ENCODE results near the gene GPC6.

DNA sequence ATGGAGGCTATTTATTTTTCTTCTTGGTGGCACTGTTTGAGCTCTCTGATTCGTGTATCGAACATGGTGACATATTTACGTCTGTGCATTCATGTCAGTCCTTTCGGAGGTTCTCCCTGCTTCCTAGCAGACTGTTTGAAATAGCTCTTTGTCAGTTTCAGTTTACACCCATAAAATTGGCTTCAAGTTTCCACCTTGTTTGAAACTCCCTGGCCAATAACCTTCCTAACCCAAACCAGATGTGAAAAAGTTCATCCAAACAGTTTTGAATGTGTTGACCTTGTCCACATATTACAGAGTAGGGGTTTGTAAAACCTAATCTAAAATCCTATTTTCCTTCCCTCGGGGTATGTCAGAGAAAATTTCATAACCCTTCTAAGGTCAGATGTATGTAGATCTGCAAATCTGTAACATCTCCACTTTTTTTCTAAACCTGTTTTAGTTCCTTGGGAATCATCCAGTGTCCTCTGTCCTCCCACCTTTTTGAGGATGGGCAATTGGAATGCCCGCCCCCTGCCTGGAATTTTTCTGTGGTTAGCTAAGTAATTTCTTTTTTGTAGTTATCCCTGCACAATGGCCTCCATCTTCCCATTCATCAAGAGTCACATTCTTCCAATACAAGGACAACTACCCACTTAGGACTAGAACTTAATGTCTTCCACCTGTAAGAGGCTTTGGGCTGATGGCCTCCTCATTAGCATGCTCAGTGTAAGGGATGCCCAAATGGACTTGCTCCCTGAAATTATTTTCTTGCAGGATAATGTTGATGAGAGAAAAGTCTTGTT lies 499.8 kb downstream of the GPC6 start:
- no peak for TF ChIP-seq RAD21 (CRISPR knock-in tag; conservative IDR thresholded peaks at IDR 0.05 in 1 of 2, IDR thresholded peaks at IDR 0.05 in 1 of 2)
- no peak for TF ChIP-seq NCOA1 (IDR thresholded peaks at IDR 0.05; ENCODE audit: low read depth)
- no peak for TF ChIP-seq SMAD2 (IDR thresholded peaks at IDR 0.05; ENCODE audit: low read depth, low read length)
- TF ChIP-seq BHLHE40 (IDR thresholded peaks at IDR 0.05; ENCODE audit: low read length): no peak
- no peak for TF ChIP-seq SIRT6 (IDR thresholded peaks at IDR 0.05; ENCODE audit: low read depth, low read length)
- TF ChIP-seq, protein P1, sequence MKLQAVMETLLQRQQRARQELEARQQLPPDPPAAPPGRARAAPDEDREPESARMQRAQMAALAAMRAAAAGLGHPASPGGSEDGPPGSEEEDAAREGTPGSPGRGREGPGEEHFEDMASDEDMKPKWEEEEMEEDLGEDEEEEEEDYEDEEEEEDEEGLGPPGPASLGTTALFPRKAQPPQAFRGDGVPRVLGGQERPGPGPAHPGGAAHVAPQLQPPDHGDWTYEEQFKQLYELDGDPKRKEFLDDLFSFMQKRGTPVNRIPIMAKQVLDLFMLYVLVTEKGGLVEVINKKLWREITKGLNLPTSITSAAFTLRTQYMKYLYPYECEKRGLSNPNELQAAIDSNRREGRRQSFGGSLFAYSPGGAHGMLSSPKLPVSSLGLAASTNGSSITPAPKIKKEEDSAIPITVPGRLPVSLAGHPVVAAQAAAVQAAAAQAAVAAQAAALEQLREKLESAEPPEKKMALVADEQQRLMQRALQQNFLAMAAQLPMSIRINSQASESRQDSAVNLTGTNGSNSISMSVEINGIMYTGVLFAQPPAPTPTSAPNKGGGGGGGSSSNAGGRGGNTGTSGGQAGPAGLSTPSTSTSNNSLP (IDR thresholded peaks at IDR 0.05; ENCODE audit: borderline replicate concordance, low read depth, low read length): no peak
- TF ChIP-seq POLR2A (conservative IDR thresholded peaks at IDR 0.05): no peak
- TF ChIP-seq, protein P2, sequence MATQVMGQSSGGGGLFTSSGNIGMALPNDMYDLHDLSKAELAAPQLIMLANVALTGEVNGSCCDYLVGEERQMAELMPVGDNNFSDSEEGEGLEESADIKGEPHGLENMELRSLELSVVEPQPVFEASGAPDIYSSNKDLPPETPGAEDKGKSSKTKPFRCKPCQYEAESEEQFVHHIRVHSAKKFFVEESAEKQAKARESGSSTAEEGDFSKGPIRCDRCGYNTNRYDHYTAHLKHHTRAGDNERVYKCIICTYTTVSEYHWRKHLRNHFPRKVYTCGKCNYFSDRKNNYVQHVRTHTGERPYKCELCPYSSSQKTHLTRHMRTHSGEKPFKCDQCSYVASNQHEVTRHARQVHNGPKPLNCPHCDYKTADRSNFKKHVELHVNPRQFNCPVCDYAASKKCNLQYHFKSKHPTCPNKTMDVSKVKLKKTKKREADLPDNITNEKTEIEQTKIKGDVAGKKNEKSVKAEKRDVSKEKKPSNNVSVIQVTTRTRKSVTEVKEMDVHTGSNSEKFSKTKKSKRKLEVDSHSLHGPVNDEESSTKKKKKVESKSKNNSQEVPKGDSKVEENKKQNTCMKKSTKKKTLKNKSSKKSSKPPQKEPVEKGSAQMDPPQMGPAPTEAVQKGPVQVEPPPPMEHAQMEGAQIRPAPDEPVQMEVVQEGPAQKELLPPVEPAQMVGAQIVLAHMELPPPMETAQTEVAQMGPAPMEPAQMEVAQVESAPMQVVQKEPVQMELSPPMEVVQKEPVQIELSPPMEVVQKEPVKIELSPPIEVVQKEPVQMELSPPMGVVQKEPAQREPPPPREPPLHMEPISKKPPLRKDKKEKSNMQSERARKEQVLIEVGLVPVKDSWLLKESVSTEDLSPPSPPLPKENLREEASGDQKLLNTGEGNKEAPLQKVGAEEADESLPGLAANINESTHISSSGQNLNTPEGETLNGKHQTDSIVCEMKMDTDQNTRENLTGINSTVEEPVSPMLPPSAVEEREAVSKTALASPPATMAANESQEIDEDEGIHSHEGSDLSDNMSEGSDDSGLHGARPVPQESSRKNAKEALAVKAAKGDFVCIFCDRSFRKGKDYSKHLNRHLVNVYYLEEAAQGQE (IDR thresholded peaks at IDR 0.05; ENCODE audit: borderline replicate concordance): no peak
- TF ChIP-seq, protein P2 (CRISPR knock-in tag; IDR thresholded peaks at IDR 0.05; ENCODE audit: low read depth): no peak
